Choroid plexus epithelial cell (primary cell): Measurements from ENCODE around the gene TDP2.

Experiments
- DNase-seq: peaks from one replicate; pipeline ENCODE4 v3.0.0-alpha.2; 2010; ENCODE audit warnings: low read depth
- H3K4me3 ChIP-seq: 2 replicates; pipeline ENCODE4 v1.5.1; 2011; ENCODE audit warnings: low read depth, mild to moderate bottlenecking, control low read depth, low read length, moderate library complexity
- CTCF ChIP-seq: conservative IDR thresholded peaks from 2 replicates; pipeline ENCODE4 v1.5.1; 2011; ENCODE audit warnings: low read depth, mild to moderate bottlenecking, control low read depth, inconsistent platforms, low read length, moderate library complexity

Gene TDP2

GRCh38 chr6:24621626-24622289, 44.9 kb downstream of the TDP2 start:
- H3K4me3 ChIP-seq, result no peak overlapping the region
- DNase-seq, result no peak
- no peak for TF ChIP-seq CTCF

DNA sequence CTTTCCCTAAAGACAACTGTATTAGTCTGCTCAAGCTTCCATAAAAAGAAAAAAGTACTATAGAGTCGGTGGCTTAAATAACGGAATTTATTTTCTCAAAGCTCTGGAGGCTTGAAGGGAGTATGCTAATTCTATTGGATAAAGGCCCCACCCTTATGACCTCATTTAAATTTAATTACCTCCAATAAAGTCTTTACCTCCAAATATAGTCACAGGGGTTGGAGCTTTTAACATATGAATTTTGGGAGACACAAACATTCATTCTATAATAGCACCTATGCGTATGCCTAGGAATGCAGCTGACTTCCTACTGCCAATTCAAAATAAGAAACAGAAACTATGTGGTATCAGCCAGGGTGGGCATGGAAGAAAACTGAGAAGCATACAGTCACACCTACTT, 46.1 kb downstream of the TDP2 start:
- DNase-seq, result no peak
- H3K4me3 ChIP-seq, result no peak overlapping the region
- TF ChIP-seq CTCF, result no peak

- no peak overlapping the region for H3K4me3 ChIP-seq
- no peak for DNase-seq
- no peak for TF ChIP-seq CTCF
These were observed 47.0 kb downstream of the TDP2 start for GRCh38 chr6:24619661-24620060.

DNA sequence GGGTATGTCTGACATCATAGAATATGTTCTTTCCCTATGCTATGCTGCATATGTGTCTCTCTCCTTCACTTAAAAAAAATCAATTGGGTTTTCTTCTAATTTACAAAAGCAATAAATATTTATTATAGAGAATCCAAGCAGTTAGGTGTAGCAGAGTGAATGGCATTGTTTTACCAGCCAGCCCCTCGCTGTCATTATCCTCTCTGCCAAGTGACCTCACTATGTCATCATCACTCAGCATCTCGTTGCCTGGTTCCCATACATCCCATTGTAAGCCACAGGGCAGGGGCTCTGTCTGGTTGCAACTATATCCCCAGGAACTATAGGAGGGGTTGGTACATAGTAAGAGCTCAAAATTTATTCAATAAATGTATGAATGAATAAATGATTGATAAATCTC, 52.1 kb downstream of the TDP2 start:
- H3K4me3 ChIP-seq, result no peak overlapping the region
- TF ChIP-seq CTCF, result no peak
- DNase-seq, result no peak

GRCh38 chr6:24614043-24614420, 52.7 kb downstream of the TDP2 start:
- H3K4me3 ChIP-seq, result no peak overlapping the region
- no peak for DNase-seq
- TF ChIP-seq CTCF, result no peak

DNA sequence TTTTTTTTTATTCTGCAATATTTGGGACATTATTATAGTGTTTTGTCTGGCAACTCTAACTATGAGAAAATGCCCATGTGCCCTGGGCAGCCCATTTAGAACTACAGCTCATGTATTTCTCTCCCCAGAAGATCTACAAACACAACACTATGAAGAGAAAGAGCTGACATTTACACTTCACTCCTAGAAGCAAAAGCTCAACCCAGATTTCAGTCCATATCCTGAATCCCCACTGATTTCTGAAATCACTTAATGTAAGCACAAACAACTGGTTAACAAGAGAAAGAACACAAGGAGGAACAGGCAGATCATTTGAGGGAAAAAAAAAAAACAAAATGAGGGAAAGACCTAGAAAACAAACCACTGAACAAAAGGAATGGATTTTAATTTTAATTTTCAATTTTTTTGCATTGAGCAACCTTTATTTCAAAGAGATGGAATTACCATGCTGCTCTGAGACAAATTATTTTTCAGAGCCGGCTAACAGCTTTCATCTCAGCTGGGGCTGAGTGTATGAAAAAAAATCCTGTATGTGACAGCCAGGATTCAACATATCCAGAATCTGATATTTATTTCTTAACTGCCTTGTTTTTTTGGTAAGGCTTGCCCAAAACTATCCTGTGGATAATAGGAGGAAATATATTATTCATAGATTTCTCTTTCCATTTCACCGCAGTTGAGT, 53.2 kb downstream of the TDP2 start:
- no peak for TF ChIP-seq CTCF
- DNase-seq, result no peak

GRCh38 chr6:24610672-24611071, 56.0 kb downstream of the TDP2 start:
- no peak overlapping the region for H3K4me3 ChIP-seq
- no peak for TF ChIP-seq CTCF
- DNase-seq, result no peak

More for the DNA sequence above, 53.2 kb downstream of the TDP2 start:
- no peak overlapping the region for H3K4me3 ChIP-seq
